ENCODE data around the gene MACROD1.

The MACROD1 gene

DNA sequence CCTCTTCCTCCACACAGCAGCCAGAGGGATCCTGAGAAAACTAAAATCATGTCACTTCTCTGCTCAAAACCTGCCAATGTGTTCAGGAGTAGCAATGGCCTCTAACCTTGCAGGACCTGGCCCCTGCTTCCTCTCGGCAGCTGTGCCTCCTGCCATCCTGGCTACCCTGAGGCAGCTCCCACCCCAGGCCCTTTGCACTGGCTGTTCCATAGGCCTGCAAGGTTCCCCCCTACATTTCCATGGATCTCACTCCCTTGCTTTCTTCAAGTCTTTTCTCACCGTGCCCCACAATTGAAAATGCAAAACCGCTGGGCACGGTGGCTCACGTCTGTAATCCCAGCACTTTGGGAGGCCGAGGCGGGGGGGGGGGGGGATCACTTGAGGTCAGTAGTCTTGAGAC, 18.0 kb upstream of the MACROD1 start:
- DNase-seq (ENCODE audit: extremely low read depth, low read depth) = no peak
- TF ChIP-seq, protein P1, sequence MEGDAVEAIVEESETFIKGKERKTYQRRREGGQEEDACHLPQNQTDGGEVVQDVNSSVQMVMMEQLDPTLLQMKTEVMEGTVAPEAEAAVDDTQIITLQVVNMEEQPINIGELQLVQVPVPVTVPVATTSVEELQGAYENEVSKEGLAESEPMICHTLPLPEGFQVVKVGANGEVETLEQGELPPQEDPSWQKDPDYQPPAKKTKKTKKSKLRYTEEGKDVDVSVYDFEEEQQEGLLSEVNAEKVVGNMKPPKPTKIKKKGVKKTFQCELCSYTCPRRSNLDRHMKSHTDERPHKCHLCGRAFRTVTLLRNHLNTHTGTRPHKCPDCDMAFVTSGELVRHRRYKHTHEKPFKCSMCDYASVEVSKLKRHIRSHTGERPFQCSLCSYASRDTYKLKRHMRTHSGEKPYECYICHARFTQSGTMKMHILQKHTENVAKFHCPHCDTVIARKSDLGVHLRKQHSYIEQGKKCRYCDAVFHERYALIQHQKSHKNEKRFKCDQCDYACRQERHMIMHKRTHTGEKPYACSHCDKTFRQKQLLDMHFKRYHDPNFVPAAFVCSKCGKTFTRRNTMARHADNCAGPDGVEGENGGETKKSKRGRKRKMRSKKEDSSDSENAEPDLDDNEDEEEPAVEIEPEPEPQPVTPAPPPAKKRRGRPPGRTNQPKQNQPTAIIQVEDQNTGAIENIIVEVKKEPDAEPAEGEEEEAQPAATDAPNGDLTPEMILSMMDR (IDR thresholded peaks at IDR 0.05; ENCODE audit: low read depth, low read length) = no peak

DNA sequence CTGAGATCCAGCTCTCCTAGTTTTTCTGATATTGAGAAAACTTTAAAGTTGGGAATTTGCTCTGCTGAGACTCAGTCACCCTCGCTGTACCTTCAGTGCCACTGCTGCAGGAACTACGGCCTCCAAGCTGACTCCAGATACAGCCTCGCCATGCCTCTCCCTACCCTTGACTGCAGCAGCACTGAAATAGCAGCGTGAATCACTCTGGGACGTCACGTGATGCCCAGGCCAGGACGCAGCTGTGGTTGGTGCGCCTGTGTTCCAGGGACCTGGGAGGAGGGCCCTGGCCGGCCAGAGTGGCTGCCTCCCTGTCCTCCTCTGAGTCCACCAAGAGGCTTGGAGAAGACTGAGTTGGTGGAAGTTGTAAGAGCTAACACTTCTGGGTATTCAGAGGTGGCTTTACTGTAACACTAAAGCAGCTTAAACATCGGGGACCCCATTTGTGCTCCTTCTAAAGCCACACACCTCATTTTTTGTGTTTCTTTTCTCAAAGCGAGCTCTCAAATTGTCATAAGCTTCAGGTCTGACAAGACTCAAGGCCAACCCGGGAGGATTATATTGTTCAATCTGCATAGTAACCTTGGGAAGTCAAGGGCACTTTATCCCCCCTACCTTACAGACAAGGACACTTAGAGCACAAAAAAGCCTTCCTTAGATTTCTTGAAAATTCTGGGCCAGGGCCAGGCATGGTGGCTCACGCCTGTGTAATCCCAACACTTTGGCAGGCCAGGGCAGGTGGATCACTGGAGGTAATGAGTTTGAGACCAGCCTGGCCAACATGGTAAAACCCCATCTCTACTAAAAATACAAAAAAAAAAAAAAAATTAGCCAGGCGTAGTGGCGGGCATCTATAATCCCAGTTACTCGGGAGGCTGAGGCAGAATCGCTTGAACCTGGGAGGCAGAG, 15.8 kb upstream of the MACROD1 start:
- peak; percentile 65 for DNase-seq (ENCODE audit: extremely low read depth, low read depth)
- TF ChIP-seq, protein P1 (IDR thresholded peaks at IDR 0.05; ENCODE audit: low read depth, low read length) = no peak

DNA sequence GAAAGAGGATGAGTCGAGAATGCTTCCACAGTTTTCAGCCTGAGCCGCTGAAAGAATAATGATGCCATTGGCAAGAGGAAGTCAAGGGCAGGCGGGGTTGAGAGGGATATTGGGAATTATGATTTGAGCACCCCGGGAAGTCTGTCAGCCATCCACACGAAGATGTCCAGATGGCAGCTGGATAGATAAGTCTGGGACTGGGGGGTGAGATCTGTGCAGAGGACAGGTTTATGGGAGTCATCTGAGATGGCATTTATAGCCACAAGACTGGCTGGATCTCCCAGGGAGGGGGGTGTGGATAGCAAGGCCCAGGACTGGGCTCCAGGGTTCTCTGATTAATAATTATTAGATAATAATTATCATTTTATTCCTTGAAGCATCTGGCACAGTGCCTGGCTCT, 15.0 kb upstream of the MACROD1 start:
- no peak for DNase-seq (ENCODE audit: extremely low read depth, low read depth)
- TF ChIP-seq, protein P1 (IDR thresholded peaks at IDR 0.05; ENCODE audit: low read depth, low read length) = no peak

- no peak for DNase-seq (ENCODE audit: extremely low read depth, low read depth)
- TF ChIP-seq, protein P1 (IDR thresholded peaks at IDR 0.05; ENCODE audit: low read depth, low read length) = no peak
Measured at GRCh38 chr11:64178951-64179639, 13.2 kb upstream of the MACROD1 start.

GRCh38 chr11:64178203-64178602, 12.3 kb upstream of the MACROD1 start:
- no peak for DNase-seq (ENCODE audit: extremely low read depth, low read depth)
- TF ChIP-seq, protein P1 (IDR thresholded peaks at IDR 0.05; ENCODE audit: low read depth, low read length) = no peak

DNA sequence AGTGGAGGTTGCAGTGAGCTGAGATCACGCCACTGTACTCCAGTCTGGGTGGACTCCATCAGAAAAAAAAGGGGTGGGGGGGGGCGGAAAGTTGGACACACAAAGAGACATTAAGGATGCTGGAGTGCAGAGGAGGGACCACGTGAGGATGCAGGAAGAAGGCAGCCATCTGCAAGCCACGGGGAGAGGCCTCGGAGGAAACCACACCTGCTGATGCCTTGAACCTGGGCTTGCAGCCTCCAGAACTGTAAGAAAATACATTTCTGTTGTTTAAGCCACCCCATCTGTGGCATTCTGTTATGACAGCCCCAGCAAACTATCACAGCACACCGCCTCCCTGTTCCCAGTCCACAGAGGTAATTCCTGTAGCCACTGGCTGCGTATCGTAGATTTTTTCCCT, 10.8 kb upstream of the MACROD1 start:
- TF ChIP-seq, protein P1 (IDR thresholded peaks at IDR 0.05; ENCODE audit: low read depth, low read length) = no peak
- DNase-seq (ENCODE audit: extremely low read depth, low read depth) = no peak
